Prostate gland (tissue), 2 donors: Measurements from ENCODE around the gene SLC35D3.

Experiments
- POLR2A ChIP-seq: fragments of 450-650 bp; IDR thresholded peaks from one replicate; pipeline ENCODE4 v1.6.1; 2016; ENCODE audit warnings: antibody characterized with exemption, mild to moderate bottlenecking
- TF ChIP-seq, protein P1 (sequence below), 4 experiments: fragments of 200-600 bp in 2 of 4; fragments of 450-650 bp in 2 of 4; sonication (generic) in 2 of 4; IDR thresholded peaks; 1 replicate in 3 of 4; 2 replicates in 1 of 4; pipeline ENCODE4 v1.5.1; 2016 to 2019; ENCODE audit warnings: antibody characterized with exemption in 4 of 4, mild to moderate bottlenecking in 2 of 4, moderate library complexity in 2 of 4

DNA sequence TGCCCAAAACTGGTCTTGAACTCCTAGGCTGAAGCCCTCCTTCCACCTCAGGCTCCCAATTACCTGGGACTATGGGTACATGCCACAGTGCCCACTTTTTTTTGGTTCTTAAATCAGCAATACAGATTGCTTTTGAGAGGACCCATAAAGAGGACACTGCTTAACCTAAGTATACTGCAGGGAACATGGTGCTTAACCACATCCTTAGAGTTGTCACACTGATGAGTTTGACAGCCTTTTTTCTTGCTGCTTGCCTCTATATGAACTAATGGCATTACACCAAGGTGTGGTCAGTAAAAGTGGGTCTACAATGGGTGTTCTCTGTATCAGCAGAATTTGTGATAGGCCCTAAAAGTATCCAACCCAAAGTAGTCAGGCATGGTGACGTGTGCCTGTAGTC lies 7.2 kb upstream of the SLC35D3 start:
- TF ChIP-seq, protein P1, sequence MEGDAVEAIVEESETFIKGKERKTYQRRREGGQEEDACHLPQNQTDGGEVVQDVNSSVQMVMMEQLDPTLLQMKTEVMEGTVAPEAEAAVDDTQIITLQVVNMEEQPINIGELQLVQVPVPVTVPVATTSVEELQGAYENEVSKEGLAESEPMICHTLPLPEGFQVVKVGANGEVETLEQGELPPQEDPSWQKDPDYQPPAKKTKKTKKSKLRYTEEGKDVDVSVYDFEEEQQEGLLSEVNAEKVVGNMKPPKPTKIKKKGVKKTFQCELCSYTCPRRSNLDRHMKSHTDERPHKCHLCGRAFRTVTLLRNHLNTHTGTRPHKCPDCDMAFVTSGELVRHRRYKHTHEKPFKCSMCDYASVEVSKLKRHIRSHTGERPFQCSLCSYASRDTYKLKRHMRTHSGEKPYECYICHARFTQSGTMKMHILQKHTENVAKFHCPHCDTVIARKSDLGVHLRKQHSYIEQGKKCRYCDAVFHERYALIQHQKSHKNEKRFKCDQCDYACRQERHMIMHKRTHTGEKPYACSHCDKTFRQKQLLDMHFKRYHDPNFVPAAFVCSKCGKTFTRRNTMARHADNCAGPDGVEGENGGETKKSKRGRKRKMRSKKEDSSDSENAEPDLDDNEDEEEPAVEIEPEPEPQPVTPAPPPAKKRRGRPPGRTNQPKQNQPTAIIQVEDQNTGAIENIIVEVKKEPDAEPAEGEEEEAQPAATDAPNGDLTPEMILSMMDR (IDR thresholded peaks at IDR 0.05) = no peak
- TF ChIP-seq POLR2A = no peak
